SK-MEL-5 (cell line): Measurements from ENCODE around the gene STPG3. TPM values are rescaled to one million over a fixed set of nuclear protein-coding genes. Genes with fewer than 3 reads are reported as not detected.

Experiments used
- DNase-seq: peaks from one replicate; pipeline ENCODE4 v3.0.0-alpha.2; 2016; ENCODE audit warnings: low read depth, low spot score
- in situ Hi-C: cut with HindIII; loops from 2 replicates; pipeline ENCODE4 v1.10.0; 2016; ENCODE audit warnings: low sequenced_read_pairs, high pct_unique_total_duplicates, low pct_unique_long_range_greater_than_20kb
- total RNA-seq: library from RNA; depleted of rRNA; stranded (reverse); fragments of >200 nt; shearing (Covaris generic); gene quantifications from 2 replicates; pipeline ENCODE4 v1.2.3, GENCODE V29; 2014; rRNA removed

The STPG3 gene
- total RNA-seq, 1 experiment from 2014 or later, result not detected

- in situ Hi-C loops, result no loop called here
- DNase-seq, result peak; percentile 55
Measured at GRCh38 chr9:137302118-137302448, 51.0 kb downstream of the STPG3 start, which contains the start of gene NRARP. NRARP (minus strand) TSS chr9:137302271; CDS start chr9:137301928, 343 bp downstream.

- no peak for DNase-seq
- in situ Hi-C loops, result no loop called here
Measured at GRCh38 chr9:137302449-137303150, 51.5 kb downstream of the STPG3 start.

Other genes with a start within 250 kb of the STPG3 start
- 8.6 and 9.5 TPM in 2 replicates for gene ABCA2, start 223.0 kb upstream of the STPG3 start, total RNA-seq
- not detected in 2 replicates for gene FUT7, start 219.2 kb upstream of the STPG3 start, total RNA-seq
- gene NPDC1, start 205.1 kb upstream of the STPG3 start, total RNA-seq, result 2.2 and 3.5 TPM in 2 replicates
- not detected in 2 replicates for gene ENTPD2, start 197.2 kb upstream of the STPG3 start, total RNA-seq
- 8.1 and 8.7 TPM in 2 replicates for gene SAPCD2, start 180.7 kb upstream of the STPG3 start, total RNA-seq
- gene UAP1L1, start 173.8 kb upstream of the STPG3 start, total RNA-seq, result 22.5 and 23.4 TPM in 2 replicates
- gene MAN1B1, start 164.3 kb upstream of the STPG3 start, total RNA-seq, result 84.8 and 85.2 TPM in 2 replicates
- 171 and 178 TPM in 2 replicates for gene DPP7, start 136.6 kb upstream of the STPG3 start, total RNA-seq
- gene GRIN1, start 112.1 kb upstream of the STPG3 start, total RNA-seq, result 0.05 TPM in 1 of 2 replicates, not detected in the other
- gene LRRC26, start 81.2 kb upstream of the STPG3 start, total RNA-seq, result 0.40 TPM in 1 of 2 replicates, not detected in the other
- not detected in 2 replicates for gene TMEM210, start 79.2 kb upstream of the STPG3 start, total RNA-seq
- gene ANAPC2, start 62.7 kb upstream of the STPG3 start, total RNA-seq, result 9.0 and 12.0 TPM in 2 replicates
- 59.2 and 60.9 TPM in 2 replicates for gene SSNA1, start 62.6 kb upstream of the STPG3 start, total RNA-seq
- 8.6 and 9.3 TPM in 2 replicates for gene TPRN, start 50.5 kb upstream of the STPG3 start, total RNA-seq
- 38.3 and 44.1 TPM in 2 replicates for gene TMEM203, start 45.6 kb upstream of the STPG3 start, total RNA-seq
- gene NDOR1, start 45.6 kb upstream of the STPG3 start, total RNA-seq, result 5.1 and 6.4 TPM in 2 replicates
- not detected in 2 replicates for gene RNF208, start 29.0 kb upstream of the STPG3 start, total RNA-seq
- gene CYSRT1, start 26.1 kb upstream of the STPG3 start, total RNA-seq, result 0.21 and 0.59 TPM in 2 replicates
- not detected in 2 replicates for gene RNF224, start 23.8 kb upstream of the STPG3 start, total RNA-seq
- not detected in 2 replicates for gene SLC34A3, start 20.4 kb upstream of the STPG3 start, total RNA-seq
- gene TUBB4B, start 10.0 kb upstream of the STPG3 start, total RNA-seq, result 66.1 and 81.2 TPM in 2 replicates
- 47.3 and 47.4 TPM in 2 replicates for gene NELFB, start 4.0 kb downstream of the STPG3 start, total RNA-seq
- 0.03 and 0.13 TPM in 2 replicates for gene TOR4A, start 26.4 kb downstream of the STPG3 start, total RNA-seq
- gene NRARP, start 51.0 kb downstream of the STPG3 start, total RNA-seq, result 0.50 and 0.67 TPM in 2 replicates
- gene EXD3, start 171.9 kb downstream of the STPG3 start, total RNA-seq, result 1.4 and 1.7 TPM in 2 replicates
- 0.55 and 0.75 TPM in 2 replicates for gene NOXA1, start 172.1 kb downstream of the STPG3 start, total RNA-seq
- not detected in 2 replicates for gene ENTPD8, start 190.1 kb downstream of the STPG3 start, total RNA-seq
- 22.4 and 25.5 TPM in 2 replicates for gene NSMF, start 208.0 kb downstream of the STPG3 start, total RNA-seq